ENCODE measurements around the gene PLA2G6. TPM values are rescaled to one million over a fixed set of nuclear protein-coding genes. Genes with fewer than 3 reads are reported as not detected.

Gene PLA2G6
- total and polyA plus RNA-seq, 2 of the 4 experiments (the other 2 are of a cell fraction): 6.1 to 10.3 TPM

- no peak for TF ChIP-seq BHLHE40 (IDR thresholded peaks at IDR 0.05; ENCODE audit: low read depth, low read length)
Observed at GRCh38 chr22:38081941-38082828, 99.4 kb downstream of the PLA2G6 start (continued).

- intact Hi-C loops (cut with micrococcal nuclease) (no loop called here), in situ Hi-C loops (cut with MboI; ENCODE audit: low sequenced_read_pairs) (no loop called here), dilution Hi-C loops (cut with HindIII; ENCODE audit: low sequenced_read_pairs, unreplicated experiment) (no loop called here)
- H3K23ac ChIP-seq (ENCODE audit: low read depth, low read length): no peak overlapping the region
- no peak overlapping the region for H2AK9ac ChIP-seq (replicated peaks; ENCODE audit: low read depth, low read length, poor library complexity)
- no peaks in the 10 kb centered on the region; the same call in 1 of the 2 replicates for H3K4me1 ChIP-seq (ENCODE audit: control insufficient read depth, insufficient read depth, low read length)
- H2BK120ac ChIP-seq (ENCODE audit: low read depth, low read length): no peak overlapping the region
- H3K14ac ChIP-seq (replicated peaks; ENCODE audit: low read depth, low read length): no peak overlapping the region
- H3K36me3 ChIP-seq (ENCODE audit: control insufficient read depth, insufficient read depth, low read length): no peaks in the 10 kb centered on the region
- no peaks in the 10 kb centered on the region for H3K79me1 ChIP-seq (ENCODE audit: low read depth in 1 of 2, low read length in 2 of 2)
- 0 out of 2 replicates have a peak, but pooled peaks cover 6% of the 10 kb centered on the region for H3K9me1 ChIP-seq (ENCODE audit: insufficient read depth, low read length)
- H4K20me1 ChIP-seq (ENCODE audit: insufficient read depth, low read length): no peaks in the 10 kb centered on the region; the same call in 1 of the 2 replicates
- ATAC-seq (ENCODE audit: low read depth): no peak
- H2AFZ ChIP-seq (replicated peaks; ENCODE audit: low read length, poor library complexity): peak overlapping the region; percentile 89
- peak overlapping the region; percentile 43; the same call in 1 of the 2 replicates for H3K4me2 ChIP-seq (ENCODE audit: low read depth, low read length)
- H4K91ac ChIP-seq (ENCODE audit: insufficient read depth, low read depth, low read length): no peak overlapping the region
- no peak overlapping the region for H3K56ac ChIP-seq (ENCODE audit: extremely low read depth, insufficient read depth, low read length)
- no peak overlapping the region for H4K8ac ChIP-seq (ENCODE audit: low read depth in 2 of 2, low read length in 2 of 2)
- H3K27me3 ChIP-seq (ENCODE audit: control insufficient read depth, insufficient read depth, low read length): peaks cover 38% of the 10 kb centered on the region
- H2AK5ac ChIP-seq (ENCODE audit: low read depth, low read length): no peak overlapping the region
- ChIA-PET CTCF (interaction anchor here (0.6 kb wide), 1 partner anchor 469 kb away, joined by 6 read pairs; no protein-coding TSS in a partner anchor), POLR2A (ENCODE audit: unreplicated experiment) (no interaction called here)
- 12% methylated on average over 6 of the region's 17 CpGs; no CpG with 5 or more reads in 1 of the 2 experiments for WGBS, 2 experiments (ENCODE audit: extremely low coverage in 2 of 2, insufficient read length in 1 of 2)
- no peak overlapping the region for H2BK20ac ChIP-seq (ENCODE audit: low read depth, low read length)
- H2BK15ac ChIP-seq (ENCODE audit: low read depth, low read length): no peak overlapping the region
- no peak overlapping the region; the same call in 1 of the 2 replicates for H3K9ac ChIP-seq (ENCODE audit: low read depth, low read length)
- H2BK5ac ChIP-seq (ENCODE audit: low read depth, low read length, poor library complexity, severe bottlenecking): no peak overlapping the region
- no TSS peak for BruUV-seq (replicated peaks)
- H4K5ac ChIP-seq (ENCODE audit: low read depth, low read length): no peak overlapping the region
- H3K18ac ChIP-seq (ENCODE audit: low read depth, low read length): no peak overlapping the region
- H3K4me3 ChIP-seq (ENCODE audit: insufficient read depth, low read depth, low read length): peak overlapping the region; percentile 24; the same call in 1 of the 2 replicates
- H3K9me3 ChIP-seq (ENCODE audit: control insufficient read depth, insufficient read depth, low read length): no peaks in the 10 kb centered on the region
- H3K27ac ChIP-seq (ENCODE audit: insufficient read depth, low read length): no peak overlapping the region
- TF ChIP-seq NFE2L2 (IDR thresholded peaks at IDR 0.05; ENCODE audit: low read depth, low read length) (no peak), MXI1 (IDR thresholded peaks at IDR 0.05; ENCODE audit: borderline replicate concordance, low read depth, low read length) (no peak), ELK1 (IDR thresholded peaks at IDR 0.05; ENCODE audit: borderline replicate concordance, low read depth, low read length) (no peak), RFX5 (IDR thresholded peaks at IDR 0.05; ENCODE audit: low read depth, low read length) (no peak), MAZ (IDR thresholded peaks at IDR 0.05; ENCODE audit: borderline replicate concordance, low read depth, low read length) (no peak)
- no peak for DNase-seq
- H3K4ac ChIP-seq (ENCODE audit: low read depth, low read length): no peak overlapping the region
Observed at GRCh38 chr22:38081636-38081940, 100.0 kb downstream of the PLA2G6 start.

All from IMR-90 (cell line).